T47D (cell line): Measurements from ENCODE around the gene DCPS.

Source experiments
- DNase-seq, 2 experiments: peaks; one replicate each; pipeline versions ENCODE4 v3.0.0 to v3.0.0-alpha.2; 2011 to 2012; ENCODE audit warnings: low read depth in 1 of 2, low spot score in 1 of 2
- JUND ChIP-seq: IDR thresholded peaks from 2 replicates; pipeline ENCODE4 v1.6.1; 2012; ENCODE audit warnings: low read depth
- in situ Hi-C: cut with HindIII; loops from 2 replicates; pipeline ENCODE4 v1.10.0; 2016; ENCODE audit warnings: low sequenced_read_pairs, low pct_unique_long_range_greater_than_20kb

Gene DCPS

GRCh38 chr11:126337126-126337473 lies 33.2 kb downstream of the DCPS start:
- in situ Hi-C loops: no loop called here
- no peak for TF ChIP-seq JUND
- DNase-seq: no peak

- in situ Hi-C loops: no loop called here
- no peak for TF ChIP-seq JUND
- no peak for DNase-seq
Measured at GRCh38 chr11:126337474-126338241, 33.8 kb downstream of the DCPS start.

- no peak for TF ChIP-seq JUND
- in situ Hi-C loops: no loop called here
- no peak for DNase-seq
Measured at GRCh38 chr11:126338346-126339055, 34.6 kb downstream of the DCPS start.

GRCh38 chr11:126339073-126339862 lies 35.4 kb downstream of the DCPS start:
- DNase-seq: no peak
- no peak for TF ChIP-seq JUND
- in situ Hi-C loops: no loop called here

GRCh38 chr11:126339863-126340434 lies 36.1 kb downstream of the DCPS start:
- in situ Hi-C loops: no loop called here
- peak; percentile 62 to 81 for DNase-seq
- TF ChIP-seq JUND: no peak

GRCh38 chr11:126340960-126341606 lies 37.2 kb downstream of the DCPS start:
- in situ Hi-C loops: no loop called here
- no peak for DNase-seq
- no peak for TF ChIP-seq JUND

- no peak for TF ChIP-seq JUND
- in situ Hi-C loops: no loop called here
- DNase-seq: no peak
Measured at GRCh38 chr11:126341760-126342161, 37.9 kb downstream of the DCPS start.

GRCh38 chr11:126343051-126343450 lies 39.2 kb downstream of the DCPS start:
- in situ Hi-C loops: no loop called here
- no peak for DNase-seq
- no peak for TF ChIP-seq JUND

- in situ Hi-C loops: no loop called here
- TF ChIP-seq JUND: no peak
- DNase-seq: no peak
Measured at GRCh38 chr11:126344141-126345080, 40.6 kb downstream of the DCPS start.

GRCh38 chr11:126345283-126345682 lies 41.4 kb downstream of the DCPS start:
- in situ Hi-C loops: no loop called here

More at GRCh38 chr11:126345283-126345682, 41.4 kb downstream of the DCPS start:
- no peak for TF ChIP-seq JUND
- no peak for DNase-seq
